HG03103 (cell line): Measurements from ENCODE around the gene F8.
"Not testable (repeated sequence)": the region's sequence is repeated elsewhere in the genome, so short reads cannot be mapped to it uniquely, and the experiment has no call there.

ENCODE experiments used
- ATAC-seq: cut with Tn5 transposase; IDR thresholded peaks from one replicate; pipeline ENCODE4 v1.9.1; 2021; ENCODE audit warnings: low read depth; ENCODE audit not compliant: unreplicated experiment

F8 gene

GRCh38 chrX:154988719-154989118 is 33.8 kb downstream of the F8 start:
- ATAC-seq, result no peak

GRCh38 chrX:154987940-154988339 is 34.6 kb downstream of the F8 start:
- ATAC-seq, result no peak

GRCh38 chrX:154986826-154987575 is 35.5 kb downstream of the F8 start:
- ATAC-seq, result no peak

DNA sequence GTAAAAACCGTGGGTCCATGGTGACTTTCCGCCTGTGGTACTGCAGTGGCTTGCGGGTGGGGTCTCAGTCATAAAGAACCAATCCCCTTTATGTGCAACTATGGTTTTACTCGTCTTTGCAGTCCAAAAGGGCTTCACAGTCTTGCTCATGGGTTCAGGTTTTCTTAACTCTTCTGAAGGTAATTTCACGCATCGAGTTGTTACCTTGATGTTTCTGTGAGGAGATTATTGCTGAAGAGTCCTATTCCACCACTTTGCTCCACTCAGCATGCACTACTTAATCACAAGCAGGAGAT is 41.5 kb downstream of the F8 start:
- ATAC-seq, result no peak

DNA sequence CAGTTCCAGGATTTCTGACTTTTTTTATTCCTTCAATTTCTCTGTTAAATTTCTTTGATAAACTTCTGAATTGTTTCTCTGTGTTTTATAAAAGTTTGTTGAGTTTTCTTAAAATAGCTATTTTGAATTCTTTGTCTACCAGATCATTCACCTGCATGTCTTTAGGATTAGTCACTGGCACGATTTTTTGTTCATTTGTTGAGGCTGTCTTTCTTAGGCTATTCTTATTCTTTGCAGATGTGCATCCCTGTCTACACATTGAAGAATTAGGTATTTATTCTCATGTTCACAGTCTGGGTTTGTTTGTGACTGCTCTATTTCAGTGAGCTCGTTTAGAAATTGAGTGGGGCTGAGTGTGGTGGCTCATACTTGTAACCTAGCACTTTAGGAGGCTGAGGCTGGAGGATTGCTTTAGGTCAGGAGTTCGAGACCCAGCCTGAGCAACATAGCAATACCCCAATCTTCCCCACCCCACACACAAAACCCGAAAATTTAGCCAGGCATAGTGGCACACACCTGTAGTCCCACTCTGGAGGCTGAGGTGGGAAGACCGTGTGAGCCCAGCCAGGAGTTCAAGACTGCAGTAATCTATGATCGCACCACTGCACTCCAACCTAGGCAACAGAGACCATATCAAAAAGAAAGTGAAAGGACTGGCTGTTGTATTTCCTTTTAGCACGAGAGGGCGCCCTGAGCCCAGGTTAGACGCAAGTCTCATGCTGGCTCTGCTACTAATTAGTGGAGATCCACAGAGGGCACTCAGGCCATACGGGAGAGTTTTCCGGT is 42.0 kb downstream of the F8 start:
- ATAC-seq, result peak; percentile 90

DNA sequence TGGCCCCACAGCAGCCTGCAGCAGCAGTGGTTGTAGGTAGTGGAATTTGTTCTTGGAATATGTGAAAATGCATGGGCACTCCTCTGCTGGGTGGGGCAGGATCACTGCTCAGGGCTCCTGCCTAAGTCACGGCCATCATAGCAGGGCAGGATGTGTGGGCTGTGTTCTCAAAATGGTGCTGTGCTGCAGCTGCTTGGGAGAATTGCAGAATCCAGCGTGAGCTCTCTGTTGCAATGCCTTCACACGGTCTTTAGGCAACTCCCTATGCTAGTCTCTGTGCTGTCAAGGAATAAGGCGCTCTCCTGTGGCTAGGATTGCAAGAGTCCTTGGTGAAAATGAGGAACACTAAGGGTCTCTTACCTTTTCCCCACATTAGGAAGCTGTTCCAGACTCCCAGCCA is 42.9 kb downstream of the F8 start:
- no peak for ATAC-seq

DNA sequence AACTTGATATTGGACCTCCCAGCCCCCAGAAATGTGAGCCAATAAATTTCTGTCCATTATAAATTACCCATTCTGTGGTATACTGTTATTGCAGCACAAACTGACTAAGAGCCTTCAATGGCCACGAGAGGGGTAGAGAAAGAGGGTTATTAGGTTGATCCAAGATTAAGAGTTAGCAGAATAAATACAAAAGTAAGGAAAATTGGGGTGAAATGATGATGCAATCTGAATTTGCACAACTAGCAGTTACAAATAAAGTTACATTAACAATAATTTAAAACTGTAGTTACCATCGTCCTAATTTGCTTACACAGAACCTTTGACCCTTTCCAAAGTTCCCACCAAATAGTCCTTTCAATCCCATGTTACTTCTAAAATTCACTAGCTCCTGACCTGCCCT is 54.2 kb downstream of the F8 start:
- no peak for ATAC-seq

GRCh38 chrX:154967603-154968002 is 54.9 kb downstream of the F8 start:
- no peak for ATAC-seq

DNA sequence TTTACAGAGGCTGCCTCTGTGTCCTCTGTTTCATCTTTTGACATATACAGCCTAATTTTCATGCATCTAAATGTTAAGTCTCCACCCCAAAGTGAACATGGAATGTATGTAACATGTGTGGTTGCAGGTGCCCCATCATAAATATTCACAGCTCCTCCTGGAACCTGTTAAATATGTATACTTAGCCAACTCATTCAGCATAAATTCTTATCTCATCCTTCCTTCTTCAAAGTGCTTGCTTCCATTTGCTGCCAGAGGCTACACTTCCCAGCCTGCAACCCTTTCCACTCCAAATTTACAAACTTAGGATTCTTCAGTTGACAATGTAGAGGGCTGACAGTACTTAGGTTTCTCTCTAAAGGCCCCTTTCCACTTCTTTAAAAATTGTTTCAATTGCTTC is 60.6 kb downstream of the F8 start:
- no peak for ATAC-seq

DNA sequence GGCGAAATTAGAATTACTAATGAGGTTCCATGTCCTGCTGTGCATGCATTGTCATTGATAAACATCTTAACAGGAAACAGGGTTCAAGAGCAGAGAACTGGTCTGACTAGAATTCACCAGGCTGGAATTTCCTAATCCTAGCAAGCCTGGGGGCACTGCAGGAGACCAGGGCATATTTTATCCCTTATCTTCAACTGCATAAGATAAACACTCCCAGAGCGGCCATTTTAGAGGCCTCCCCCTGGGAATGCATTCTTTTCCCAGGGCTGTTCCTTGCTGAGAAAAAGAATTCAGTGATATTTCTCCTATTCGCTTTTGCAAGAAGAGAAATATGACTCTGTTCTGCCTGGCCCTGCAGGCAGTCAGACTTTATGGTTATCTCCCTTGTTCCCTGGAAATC is 66.7 kb downstream of the F8 start:
- not testable (repeated sequence) for ATAC-seq

DNA sequence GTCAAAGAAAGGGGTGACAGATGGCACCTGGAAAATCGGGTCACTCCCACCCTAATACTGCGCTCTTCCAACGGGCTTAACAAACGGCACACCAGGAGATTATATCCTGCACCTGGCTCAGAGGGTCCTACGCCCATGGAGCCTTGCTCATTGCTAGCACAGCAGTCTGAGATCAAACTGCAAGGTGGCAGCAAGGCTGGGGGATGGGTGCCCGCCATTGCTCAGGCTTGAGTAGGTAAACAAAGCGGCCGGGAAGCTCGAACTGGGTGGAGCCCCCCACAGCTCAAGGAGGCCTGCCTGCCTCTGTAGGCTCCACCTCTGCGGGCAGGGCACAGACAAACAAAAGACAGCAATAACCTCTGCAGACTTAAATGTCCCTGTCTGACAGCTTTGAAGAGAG is 83.3 kb downstream of the F8 start:
- ATAC-seq, result not testable (repeated sequence)

GRCh38 chrX:154924771-154925170 is 97.8 kb downstream of the F8 start:
- ATAC-seq, result not testable (repeated sequence)

DNA sequence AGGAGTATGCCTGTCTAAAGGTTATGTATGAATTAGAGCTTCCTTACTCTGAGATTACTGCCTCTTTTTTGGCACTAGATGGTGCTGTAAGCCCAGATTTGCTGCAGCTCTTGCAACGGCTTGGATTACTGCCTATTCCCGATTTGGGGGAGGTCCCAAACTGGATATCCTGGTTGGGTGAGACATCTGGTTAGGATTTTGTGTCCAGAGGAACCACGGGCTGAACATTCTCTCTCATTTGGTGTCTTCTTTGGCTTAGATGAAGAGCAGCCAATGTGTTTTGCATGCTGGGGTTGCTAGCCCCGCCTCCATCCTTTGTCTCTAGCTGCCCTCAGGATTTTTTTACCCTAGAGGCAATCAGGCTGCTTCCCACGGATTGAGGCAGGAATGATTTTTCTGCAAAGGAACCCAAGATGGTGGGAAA is 104.5 kb downstream of the F8 start:
- no peak for ATAC-seq

- ATAC-seq, result no peak
Measured at GRCh38 chrX:154914052-154914451, 108.5 kb downstream of the F8 start.

- not testable (repeated sequence) for ATAC-seq
Measured at GRCh38 chrX:154910528-154910927, 112.0 kb downstream of the F8 start.

DNA sequence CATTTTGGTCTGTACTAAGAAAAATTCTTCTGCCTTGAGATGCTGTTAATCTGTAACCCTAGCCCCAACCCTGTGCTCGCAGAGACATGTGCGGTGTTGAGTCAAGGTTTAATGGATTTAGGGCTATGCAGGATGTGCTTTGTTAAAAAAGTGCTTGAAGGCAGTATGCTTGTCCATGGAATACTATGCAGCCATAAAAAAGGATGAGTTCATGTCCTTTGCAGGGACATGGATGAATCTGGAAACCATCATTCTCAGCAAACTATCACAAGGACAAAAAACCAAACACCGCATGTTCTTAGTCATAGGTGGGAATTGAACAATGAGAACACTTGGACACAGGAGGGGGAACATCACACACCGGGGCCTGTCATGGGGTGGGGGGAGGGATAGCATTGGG is 112.5 kb downstream of the F8 start:
- ATAC-seq, result not testable (repeated sequence)

- ATAC-seq, result no peak
Measured at GRCh38 chrX:154908821-154909220, 113.7 kb downstream of the F8 start.

- ATAC-seq, result no peak
Measured at GRCh38 chrX:154902408-154902807, 120.1 kb downstream of the F8 start.

- ATAC-seq, result no peak
Measured at GRCh38 chrX:154900323-154900722, 122.2 kb downstream of the F8 start.

DNA sequence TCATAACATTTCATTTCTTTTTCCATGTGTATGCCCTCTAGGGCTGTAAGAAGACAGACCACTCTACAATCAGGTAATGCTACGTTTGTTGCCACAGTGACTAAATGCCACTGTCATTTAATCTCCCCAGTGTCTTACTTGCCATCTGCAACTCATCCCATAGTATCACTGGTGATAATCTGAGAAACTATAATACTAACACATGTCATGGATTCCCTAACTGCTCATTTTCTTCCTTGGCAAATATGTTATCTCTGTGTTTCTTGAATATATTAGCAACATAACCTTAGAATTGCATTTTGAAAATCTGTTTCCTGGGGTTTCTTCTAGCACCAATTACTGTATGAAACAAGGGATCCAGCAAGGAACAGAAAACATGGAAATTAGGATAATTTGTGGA is 130.2 kb downstream of the F8 start:
- ATAC-seq, result no peak

GRCh38 chrX:154890990-154891639 is 131.4 kb downstream of the F8 start:
- ATAC-seq, result no peak

DNA sequence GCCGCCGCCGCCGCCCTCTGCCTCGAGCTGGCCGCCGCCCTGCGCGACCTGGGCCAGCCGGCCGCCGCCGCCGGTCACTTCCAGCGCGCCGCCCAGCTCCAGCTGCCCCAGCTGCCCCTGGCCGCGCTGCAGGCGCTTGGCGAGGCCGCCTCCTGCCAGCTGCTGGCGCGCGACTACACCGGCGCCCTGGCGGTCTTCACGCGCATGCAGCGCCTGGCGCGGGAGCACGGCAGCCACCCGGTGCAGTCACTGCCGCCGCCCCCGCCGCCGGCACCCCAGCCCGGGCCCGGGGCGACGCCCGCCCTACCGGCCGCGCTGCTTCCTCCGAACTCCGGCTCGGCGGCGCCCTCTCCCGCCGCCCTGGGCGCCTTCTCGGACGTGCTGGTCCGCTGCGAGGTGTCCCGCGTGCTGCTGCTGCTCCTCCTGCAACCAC is 135.7 kb downstream of the F8 start:
- peak; percentile 51 for ATAC-seq
